MM.1S (cell line): Measurements from ENCODE around the gene SIRPG.

ENCODE experiments used
- DNase-seq: peaks from one replicate; pipeline ENCODE4 v3.0.0-alpha.2; 2015
- H2AFZ ChIP-seq: fragments of 300-600 bp; sonication (generic); 2 replicates; pipeline ENCODE4 v1.6.0; 2016; ENCODE audit warnings: antibody characterized with exemption, low read length
- H3F3A ChIP-seq: fragments of 300-600 bp; sonication (generic); 2 replicates; pipeline ENCODE4 v1.6.1; 2016; ENCODE audit warnings: mild to moderate bottlenecking, antibody characterized with exemption, low read length, moderate library complexity, mixed read lengths; ENCODE audit not compliant: insufficient read depth
- H3K27ac ChIP-seq: fragments of 300-600 bp; sonication (generic); 2 replicates; pipeline ENCODE4 v1.5.1; 2016; ENCODE audit warnings: mild to moderate bottlenecking, low read length
- H3K27me3 ChIP-seq: fragments of 300-600 bp; sonication (generic); replicated peaks from 2 replicates; pipeline ENCODE4 v1.6.0; 2016; ENCODE audit warnings: low read length; ENCODE audit not compliant: insufficient read depth
- H3K36me3 ChIP-seq: fragments of 300-600 bp; sonication (generic); replicated peaks from 2 replicates; pipeline ENCODE4 v1.6.1; 2016; ENCODE audit warnings: mild to moderate bottlenecking, low read length, mixed read lengths; ENCODE audit not compliant: insufficient read depth
- H3K4me1 ChIP-seq: fragments of 300-600 bp; sonication (generic); 2 replicates; pipeline ENCODE4 v1.6.1; 2016; ENCODE audit warnings: low read length, mixed read lengths
- H3K4me2 ChIP-seq: fragments of 300-600 bp; sonication (generic); 2 replicates; pipeline ENCODE4 v1.6.0; 2016; ENCODE audit warnings: low read depth, low read length
- H3K4me3 ChIP-seq: fragments of 300-600 bp; sonication (generic); 2 replicates; pipeline ENCODE4 v1.5.1; 2016; ENCODE audit warnings: low read length, mixed read lengths
- H3K79me2 ChIP-seq: fragments of 300-600 bp; sonication (generic); 2 replicates; pipeline ENCODE4 v1.6.1; 2016; ENCODE audit warnings: mixed run types, low read length, mixed read lengths
- H3K9ac ChIP-seq: fragments of 300-600 bp; sonication (generic); 2 replicates; pipeline ENCODE4 v1.6.1; 2016; ENCODE audit warnings: low read length, mixed read lengths
- H3K9me2 ChIP-seq: fragments of 300-600 bp; sonication (generic); replicated peaks from 2 replicates; pipeline ENCODE4 v1.6.1; 2016; ENCODE audit warnings: mild to moderate bottlenecking, low read length, mixed read lengths; ENCODE audit not compliant: insufficient read depth
- H3K9me3 ChIP-seq: fragments of 300-600 bp; sonication (generic); replicated peaks from 2 replicates; pipeline ENCODE4 v1.6.1; 2016; ENCODE audit warnings: mild to moderate bottlenecking, low read length, mixed read lengths; ENCODE audit not compliant: insufficient read depth
- H4K20me1 ChIP-seq: fragments of 300-600 bp; sonication (generic); 2 replicates; pipeline ENCODE4 v1.6.1; 2016; ENCODE audit warnings: mild to moderate bottlenecking, low read length, moderate library complexity, mixed read lengths; ENCODE audit not compliant: insufficient read depth
- EZH2 ChIP-seq: fragments of 300-600 bp; sonication (generic); optimal IDR thresholded peaks from 2 replicates; pipeline ENCODE3; 2017; ENCODE audit warnings: low read depth, mild to moderate bottlenecking, antibody characterized with exemption, low read length, mixed read lengths
- EZH2phosphoT487 ChIP-seq: fragments of 300-600 bp; sonication (generic); IDR thresholded peaks from 2 replicates; pipeline ENCODE4 v1.6.1; 2018; ENCODE audit warnings: antibody characterized with exemption, low read length
- TF ChIP-seq, protein P1 (sequence below): fragments of 300-600 bp; sonication (generic); IDR thresholded peaks from 2 replicates; pipeline ENCODE4 v1.5.1; 2016; ENCODE audit warnings: antibody characterized with exemption, low read length, mixed read lengths

SIRPG gene

DNA sequence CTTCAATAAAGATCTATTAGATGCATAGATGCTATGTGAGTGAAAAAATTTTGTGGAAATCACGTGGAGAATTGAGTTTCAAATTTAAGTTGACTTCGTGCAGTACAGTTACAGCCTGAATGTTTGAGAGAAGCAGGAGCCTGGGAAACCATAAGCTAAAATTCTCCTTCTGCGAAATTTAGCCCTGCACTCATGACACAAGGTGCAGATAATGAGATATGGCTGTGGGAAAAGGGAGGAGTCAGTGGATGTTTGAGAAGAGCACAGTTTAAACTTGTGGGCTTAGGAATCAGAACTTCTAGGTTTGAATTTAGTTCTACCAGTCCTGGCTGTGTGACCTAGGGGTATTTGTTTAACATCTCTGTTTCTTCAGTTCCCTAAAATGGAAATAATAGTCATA, 32.1 kb upstream of the SIRPG start:
- H3K9me2 ChIP-seq: no peaks in the 10 kb centered on the region
- TF ChIP-seq, protein P1, sequence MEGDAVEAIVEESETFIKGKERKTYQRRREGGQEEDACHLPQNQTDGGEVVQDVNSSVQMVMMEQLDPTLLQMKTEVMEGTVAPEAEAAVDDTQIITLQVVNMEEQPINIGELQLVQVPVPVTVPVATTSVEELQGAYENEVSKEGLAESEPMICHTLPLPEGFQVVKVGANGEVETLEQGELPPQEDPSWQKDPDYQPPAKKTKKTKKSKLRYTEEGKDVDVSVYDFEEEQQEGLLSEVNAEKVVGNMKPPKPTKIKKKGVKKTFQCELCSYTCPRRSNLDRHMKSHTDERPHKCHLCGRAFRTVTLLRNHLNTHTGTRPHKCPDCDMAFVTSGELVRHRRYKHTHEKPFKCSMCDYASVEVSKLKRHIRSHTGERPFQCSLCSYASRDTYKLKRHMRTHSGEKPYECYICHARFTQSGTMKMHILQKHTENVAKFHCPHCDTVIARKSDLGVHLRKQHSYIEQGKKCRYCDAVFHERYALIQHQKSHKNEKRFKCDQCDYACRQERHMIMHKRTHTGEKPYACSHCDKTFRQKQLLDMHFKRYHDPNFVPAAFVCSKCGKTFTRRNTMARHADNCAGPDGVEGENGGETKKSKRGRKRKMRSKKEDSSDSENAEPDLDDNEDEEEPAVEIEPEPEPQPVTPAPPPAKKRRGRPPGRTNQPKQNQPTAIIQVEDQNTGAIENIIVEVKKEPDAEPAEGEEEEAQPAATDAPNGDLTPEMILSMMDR: no peak
- no peak for TF ChIP-seq EZH2
- no peak for TF ChIP-seq EZH2phosphoT487

DNA sequence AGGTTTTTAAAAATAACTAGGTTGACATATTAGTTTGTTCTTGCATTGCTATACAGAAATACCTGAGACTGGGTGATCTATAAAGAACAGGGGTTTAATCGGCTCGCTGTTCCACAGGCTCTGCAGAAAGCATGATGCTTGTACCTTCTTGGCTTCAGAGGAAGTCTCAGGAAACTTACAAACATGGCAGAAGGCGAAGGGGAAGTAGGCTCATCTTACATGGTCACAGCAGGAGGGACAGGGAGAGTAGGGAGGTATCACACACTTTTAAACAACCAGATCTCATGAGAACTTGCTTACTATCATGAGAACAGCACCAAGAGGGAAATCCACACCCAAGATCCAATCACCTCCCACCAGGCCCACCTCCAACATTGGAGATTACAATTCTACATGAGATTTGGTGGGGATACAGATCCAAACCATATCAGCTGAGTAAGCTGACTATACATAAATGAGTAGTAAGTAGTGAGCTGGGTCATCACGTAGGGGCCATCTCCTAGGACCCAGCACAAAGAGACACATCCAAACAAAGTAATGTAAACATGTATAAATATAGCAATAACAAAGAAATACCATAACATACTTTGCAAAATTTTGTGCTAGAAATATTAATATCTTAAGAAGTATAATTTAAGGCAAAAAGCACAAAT, 31.4 kb upstream of the SIRPG start:
- Histone ChIP-seq H4K20me1 (no peaks in the 10 kb centered on the region), H3K79me2 (no peaks in the 10 kb centered on the region), H3K36me3 (no peaks in the 10 kb centered on the region), H3K27me3 (no peaks in the 10 kb centered on the region), H3K4me2 (no peak overlapping the region), H3K9me2 (no peaks in the 10 kb centered on the region), H3F3A (no peaks in the 10 kb centered on the region), H3K4me1 (no peaks in the 10 kb centered on the region), H3K27ac (no peak overlapping the region), H3K4me3 (no peak overlapping the region), H3K9ac (no peak overlapping the region), H3K9me3 (no peaks in the 10 kb centered on the region), H2AFZ (no peak overlapping the region)
- DNase-seq: no peak
- TF ChIP-seq, protein P1: no peak
- TF ChIP-seq EZH2: no peak
- TF ChIP-seq EZH2phosphoT487: no peak

More for the DNA sequence above, 32.1 kb upstream of the SIRPG start:
- DNase-seq: no peak
- Histone ChIP-seq H3K36me3 (no peaks in the 10 kb centered on the region), H3K4me1 (no peaks in the 10 kb centered on the region), H3K27me3 (no peaks in the 10 kb centered on the region), H3K4me2 (no peak overlapping the region), H3F3A (no peaks in the 10 kb centered on the region), H4K20me1 (no peaks in the 10 kb centered on the region), H3K9ac (no peak overlapping the region), H3K79me2 (no peaks in the 10 kb centered on the region), H3K4me3 (no peak overlapping the region), H3K27ac (no peak overlapping the region), H3K9me3 (no peaks in the 10 kb centered on the region), H2AFZ (no peak overlapping the region)

DNA sequence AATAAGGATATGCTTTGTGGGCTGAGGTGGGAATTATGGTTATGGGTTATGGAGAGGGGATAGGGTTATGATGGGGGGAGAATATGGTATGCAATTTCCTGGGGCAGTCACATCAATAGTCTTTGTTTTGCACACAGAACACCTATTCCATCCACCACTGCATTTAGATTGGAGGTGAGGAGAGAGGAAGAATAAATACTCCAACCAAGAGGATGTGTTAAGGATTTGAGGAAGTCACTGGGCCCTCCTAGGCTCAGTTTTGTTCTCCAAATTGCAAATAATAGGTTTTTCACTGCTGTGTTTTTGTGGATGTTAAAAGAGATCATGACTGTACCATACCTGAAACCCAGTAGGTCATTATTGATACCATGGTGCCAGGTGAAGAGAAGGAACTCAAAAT, 29.5 kb upstream of the SIRPG start:
- Histone ChIP-seq H4K20me1 (no peaks in the 10 kb centered on the region), H2AFZ (no peak overlapping the region), H3K9ac (no peak overlapping the region), H3K27ac (no peak overlapping the region), H3K36me3 (no peaks in the 10 kb centered on the region), H3K4me2 (no peak overlapping the region), H3K4me3 (no peak overlapping the region), H3K4me1 (no peaks in the 10 kb centered on the region), H3F3A (no peaks in the 10 kb centered on the region), H3K9me3 (no peaks in the 10 kb centered on the region), H3K27me3 (no peaks in the 10 kb centered on the region), H3K79me2 (no peaks in the 10 kb centered on the region), H3K9me2 (no peaks in the 10 kb centered on the region)
- TF ChIP-seq, protein P1: no peak
- no peak for TF ChIP-seq EZH2
- no peak for TF ChIP-seq EZH2phosphoT487
- DNase-seq: no peak
